ENCODE data around the gene WAS.
"Not testable (repeated sequence)": the region's sequence is repeated elsewhere in the genome, so short reads cannot be mapped to it uniquely, and the experiment has no call there.

GRCh38 chrX:48680925-48681324 lies 2.7 kb upstream of the WAS start:
- TF ChIP-seq, protein P1, sequence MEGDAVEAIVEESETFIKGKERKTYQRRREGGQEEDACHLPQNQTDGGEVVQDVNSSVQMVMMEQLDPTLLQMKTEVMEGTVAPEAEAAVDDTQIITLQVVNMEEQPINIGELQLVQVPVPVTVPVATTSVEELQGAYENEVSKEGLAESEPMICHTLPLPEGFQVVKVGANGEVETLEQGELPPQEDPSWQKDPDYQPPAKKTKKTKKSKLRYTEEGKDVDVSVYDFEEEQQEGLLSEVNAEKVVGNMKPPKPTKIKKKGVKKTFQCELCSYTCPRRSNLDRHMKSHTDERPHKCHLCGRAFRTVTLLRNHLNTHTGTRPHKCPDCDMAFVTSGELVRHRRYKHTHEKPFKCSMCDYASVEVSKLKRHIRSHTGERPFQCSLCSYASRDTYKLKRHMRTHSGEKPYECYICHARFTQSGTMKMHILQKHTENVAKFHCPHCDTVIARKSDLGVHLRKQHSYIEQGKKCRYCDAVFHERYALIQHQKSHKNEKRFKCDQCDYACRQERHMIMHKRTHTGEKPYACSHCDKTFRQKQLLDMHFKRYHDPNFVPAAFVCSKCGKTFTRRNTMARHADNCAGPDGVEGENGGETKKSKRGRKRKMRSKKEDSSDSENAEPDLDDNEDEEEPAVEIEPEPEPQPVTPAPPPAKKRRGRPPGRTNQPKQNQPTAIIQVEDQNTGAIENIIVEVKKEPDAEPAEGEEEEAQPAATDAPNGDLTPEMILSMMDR (IDR thresholded peaks at IDR 0.05): not testable (repeated sequence)
- not testable (repeated sequence) for TF ChIP-seq YY1 (IDR thresholded peaks at IDR 0.05; ENCODE audit: low read depth); RFX5 (IDR thresholded peaks at IDR 0.05; ENCODE audit: low read length); USF2 (IDR thresholded peaks at IDR 0.05; ENCODE audit: borderline replicate concordance, low read depth, low read length); RXRA (IDR thresholded peaks at IDR 0.05; ENCODE audit: borderline replicate concordance, low read depth); SMC3 (IDR thresholded peaks at IDR 0.05; ENCODE audit: low read depth, low read length); FOXM1 (IDR thresholded peaks at IDR 0.05; ENCODE audit: low read depth)
